OCI-LY7 (cell line): ENCODE data around the gene ULK1. TPM values are rescaled to one million over a fixed set of nuclear protein-coding genes. Genes with fewer than 3 reads are reported as not detected.

Experiments used
- BruUV-seq: library from RNA; stranded (reverse); fragments of 400-500 nt; replicated peaks from 2 replicates; lab custom pipeline; 2021; lab: Mats Ljungman, UMichigan
- CTCF ChIA-PET: fragments of 300-600 bp; sonication (Branson Sonifier 250); formaldehyde crosslinking; loops from one replicate; lab custom pipeline; 2022; ENCODE audit warnings: antibody characterized with exemption; ENCODE audit not compliant: unreplicated experiment; lab: Charles Lee
- POLR2A ChIA-PET: fragments of 300-600 bp; sonication (Branson Sonifier 250); formaldehyde crosslinking; loops from one replicate; lab custom pipeline; 2022; ENCODE audit warnings: antibody characterized with exemption; lab: Charles Lee
- DNase-seq: peaks from one replicate; pipeline ENCODE4 v3.0.0-alpha.2; 2015; ENCODE audit warnings: low spot score
- H2AFZ ChIP-seq: fragments of 200-600 bp; sonication (generic), shearing (Covaris generic); 2 replicates; pipeline ENCODE4 v1.6.1; 2014; ENCODE audit warnings: mild to moderate bottlenecking, antibody characterized with exemption, low read length, moderate library complexity
- H3K27ac ChIP-seq: fragments of 200-600 bp; sonication (generic); 2 replicates; pipeline ENCODE4 v1.5.1; 2014; ENCODE audit warnings: mixed run types, low read depth, mild to moderate bottlenecking, moderate library complexity, low read length, inconsistent platforms; ENCODE audit not compliant: poor library complexity, severe bottlenecking
- H3K36me3 ChIP-seq: fragments of 200-600 bp; sonication (generic); 2 replicates; pipeline ENCODE4 v1.6.1; 2014; ENCODE audit warnings: mild to moderate bottlenecking, antibody characterized with exemption, low read length, moderate library complexity, mixed read lengths; ENCODE audit not compliant: insufficient read depth
- H3K4me1 ChIP-seq: fragments of 200-600 bp; sonication (generic); 2 replicates; pipeline ENCODE4 v1.5.1; 2014; ENCODE audit warnings: mild to moderate bottlenecking, low read length; ENCODE audit not compliant: insufficient read depth, poor library complexity, severe bottlenecking
- H3K4me2 ChIP-seq: fragments of 200-600 bp; sonication (generic); 2 replicates; pipeline ENCODE4 v1.6.1; 2014; ENCODE audit warnings: mild to moderate bottlenecking, low read length
- H3K4me3 ChIP-seq: fragments of 200-600 bp; sonication (generic); 2 replicates; pipeline ENCODE4 v1.5.1; 2014; ENCODE audit warnings: mild to moderate bottlenecking, low read depth, low read length; ENCODE audit not compliant: poor library complexity, severe bottlenecking
- H3K79me2 ChIP-seq: fragments of 200-600 bp; sonication (generic); 2 replicates; pipeline ENCODE4 v1.6.1; 2016; ENCODE audit warnings: low read depth, mild to moderate bottlenecking, low read length, moderate library complexity, mixed read lengths; ENCODE audit not compliant: insufficient read depth
- H3K9me2 ChIP-seq: fragments of 200-600 bp; sonication (generic); 2 replicates; pipeline ENCODE4 v1.6.1; 2016; ENCODE audit warnings: mild to moderate bottlenecking, low read length, mixed read lengths; ENCODE audit not compliant: insufficient read depth
- H3K9me3 ChIP-seq: fragments of 200-600 bp; sonication (generic); 2 replicates; pipeline ENCODE4 v1.6.1; 2014; ENCODE audit warnings: mild to moderate bottlenecking, mixed run types, low read length, mixed read lengths
- H4K20me1 ChIP-seq: fragments of 200-600 bp; sonication (generic); 2 replicates; pipeline ENCODE4 v1.6.1; 2014; ENCODE audit warnings: mild to moderate bottlenecking, antibody characterized with exemption, low read length, moderate library complexity, mixed read lengths; ENCODE audit not compliant: insufficient read depth
- EZH2phosphoT487 ChIP-seq: fragments of 200-600 bp; sonication (generic); IDR thresholded peaks from 2 replicates; pipeline ENCODE4 v1.6.1; 2018; ENCODE audit warnings: low read depth, borderline replicate concordance, mild to moderate bottlenecking, mixed run types, antibody characterized with exemption, low read length, moderate library complexity, mixed read lengths
- intact Hi-C: fragments of 100-400 bp; cut with micrococcal nuclease; formaldehyde crosslinking; loops from one replicate; pipeline ENCODE4 v1.10.0; 2022; ENCODE audit not compliant: unreplicated experiment
- total RNA-seq, 2 experiments: library from RNA; depleted of rRNA in 1 of 2; stranded (reverse); fragments of >200 nt in 1 of 2; shearing (Covaris generic) in 1 of 2; gene quantifications; 2 replicates each; pipeline ENCODE4 v1.2.3, GENCODE V29; 2014 to 2022
- TF ChIP-seq, protein P1 (sequence below): fragments of 200-600 bp; sonication (generic); conservative IDR thresholded peaks from 2 replicates; pipeline ENCODE4 v1.5.1; 2014; ENCODE audit warnings: mild to moderate bottlenecking, antibody characterized with exemption, low read length, moderate library complexity, mixed read lengths

Gene ULK1
- total RNA-seq, 2 experiments from 2014 or later: 4.3 to 15.5 TPM

DNA sequence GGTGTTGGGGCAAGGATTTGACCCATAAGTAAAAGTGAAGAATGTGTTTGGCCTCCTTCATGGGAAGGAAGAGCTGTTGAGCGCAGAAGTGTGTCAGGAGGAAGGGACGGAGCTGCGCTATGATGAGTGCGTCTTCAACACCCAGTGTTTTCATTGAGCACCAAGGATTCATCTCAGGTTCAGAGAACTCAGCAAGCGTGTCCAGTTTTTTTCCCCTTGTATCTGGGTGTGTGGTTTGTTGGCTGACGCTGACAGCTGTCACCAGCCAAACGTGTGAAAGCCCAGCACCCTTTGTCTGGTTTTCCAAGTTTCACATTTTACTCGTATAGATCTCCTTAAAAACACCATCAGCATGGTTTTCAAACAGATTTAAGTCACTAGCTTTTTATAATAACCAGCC, 67.6 kb downstream of the ULK1 start:
- H3K79me2 ChIP-seq: peaks cover 72% of the 10 kb centered on the region
- H3K9me3 ChIP-seq: no peaks in the 10 kb centered on the region
- H4K20me1 ChIP-seq: peaks cover 20% of the 10 kb centered on the region
- peaks cover 48% of the 10 kb centered on the region for H3K36me3 ChIP-seq
- CTCF ChIA-PET: no interaction called here
- POLR2A ChIA-PET: interaction anchor here (0.7 kb wide), 1 partner anchor 23 kb away, joined by 4 read pairs; no protein-coding TSS in a partner anchor
- no peak for DNase-seq
- H3K9me2 ChIP-seq: no peaks in the 10 kb centered on the region
- H3K27ac ChIP-seq: no peak overlapping the region
- H3K4me2 ChIP-seq: no peak overlapping the region
- no TSS peak for BruUV-seq
- no peaks in the 10 kb centered on the region for H3K4me1 ChIP-seq
- no peak overlapping the region for H3K4me3 ChIP-seq
- intact Hi-C loops: no loop called here
- no peak overlapping the region for H2AFZ ChIP-seq
- TF ChIP-seq, protein P1, sequence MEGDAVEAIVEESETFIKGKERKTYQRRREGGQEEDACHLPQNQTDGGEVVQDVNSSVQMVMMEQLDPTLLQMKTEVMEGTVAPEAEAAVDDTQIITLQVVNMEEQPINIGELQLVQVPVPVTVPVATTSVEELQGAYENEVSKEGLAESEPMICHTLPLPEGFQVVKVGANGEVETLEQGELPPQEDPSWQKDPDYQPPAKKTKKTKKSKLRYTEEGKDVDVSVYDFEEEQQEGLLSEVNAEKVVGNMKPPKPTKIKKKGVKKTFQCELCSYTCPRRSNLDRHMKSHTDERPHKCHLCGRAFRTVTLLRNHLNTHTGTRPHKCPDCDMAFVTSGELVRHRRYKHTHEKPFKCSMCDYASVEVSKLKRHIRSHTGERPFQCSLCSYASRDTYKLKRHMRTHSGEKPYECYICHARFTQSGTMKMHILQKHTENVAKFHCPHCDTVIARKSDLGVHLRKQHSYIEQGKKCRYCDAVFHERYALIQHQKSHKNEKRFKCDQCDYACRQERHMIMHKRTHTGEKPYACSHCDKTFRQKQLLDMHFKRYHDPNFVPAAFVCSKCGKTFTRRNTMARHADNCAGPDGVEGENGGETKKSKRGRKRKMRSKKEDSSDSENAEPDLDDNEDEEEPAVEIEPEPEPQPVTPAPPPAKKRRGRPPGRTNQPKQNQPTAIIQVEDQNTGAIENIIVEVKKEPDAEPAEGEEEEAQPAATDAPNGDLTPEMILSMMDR: no peak
- TF ChIP-seq EZH2phosphoT487: no peak

DNA sequence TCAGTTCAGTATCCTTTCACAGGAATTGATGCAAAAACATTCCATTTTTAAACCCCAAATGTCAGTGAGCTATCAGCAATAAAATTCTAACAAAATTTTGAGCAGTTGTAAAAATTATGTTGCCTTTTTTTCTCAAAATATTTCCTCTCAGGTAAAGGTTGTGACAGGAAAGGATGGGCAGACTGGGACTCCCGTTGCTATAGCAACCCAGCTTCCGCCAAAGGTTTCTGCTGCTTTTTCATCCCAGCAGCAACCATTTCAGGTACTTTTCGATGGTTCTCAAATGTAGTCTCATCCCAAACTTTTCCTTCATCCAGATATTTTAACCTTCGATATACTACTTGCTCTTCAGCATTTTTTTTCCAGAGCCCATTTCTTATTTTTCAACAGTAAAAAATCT, 69.0 kb downstream of the ULK1 start:
- intact Hi-C loops: no loop called here
- POLR2A ChIA-PET: interaction anchor here (0.6 kb wide), 1 partner anchor 88 kb away, joined by 5 read pairs; no protein-coding TSS in a partner anchor

DNA sequence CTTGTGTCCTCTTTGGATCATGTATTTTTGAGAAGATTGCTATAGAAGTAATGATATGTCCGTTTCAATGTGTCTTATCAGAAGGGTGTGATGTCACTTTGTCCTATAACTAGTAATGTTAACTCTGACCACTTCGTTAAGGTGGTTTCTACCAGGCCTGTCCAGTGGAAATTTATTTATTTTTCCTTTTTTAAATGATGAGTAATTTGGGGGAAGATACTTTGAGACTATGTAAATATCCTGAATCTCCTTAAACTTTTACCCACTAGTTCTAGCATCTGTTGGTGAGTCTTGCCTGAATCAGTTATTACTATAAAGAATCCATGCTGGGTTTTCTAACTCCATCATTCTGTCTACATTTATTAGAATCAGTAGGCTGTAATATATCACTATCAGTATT, 70.7 kb downstream of the ULK1 start:
- Histone ChIP-seq H3K79me2 (peaks cover 66% of the 10 kb centered on the region), H3K27ac (no peak overlapping the region), H4K20me1 (peaks cover 12% of the 10 kb centered on the region), H3K9me3 (no peaks in the 10 kb centered on the region), H3K36me3 (peaks cover 45% of the 10 kb centered on the region), H3K4me2 (no peak overlapping the region), H3K4me3 (no peak overlapping the region), H3K9me2 (no peaks in the 10 kb centered on the region), H3K4me1 (no peaks in the 10 kb centered on the region), H2AFZ (no peak overlapping the region)
- ChIA-PET POLR2A (no interaction called here), CTCF (no interaction called here)
- intact Hi-C loops: no loop called here
- TF ChIP-seq, protein P1: no peak
- no peak for TF ChIP-seq EZH2phosphoT487
- no TSS peak for BruUV-seq
- DNase-seq: no peak

More for the DNA sequence above, 69.0 kb downstream of the ULK1 start:
- H4K20me1 ChIP-seq: peaks cover 16% of the 10 kb centered on the region
- H3K27ac ChIP-seq: no peak overlapping the region
- H2AFZ ChIP-seq: no peak overlapping the region
- peaks cover 48% of the 10 kb centered on the region for H3K36me3 ChIP-seq
- CTCF ChIA-PET: no interaction called here
- H3K4me1 ChIP-seq: no peaks in the 10 kb centered on the region
- no TSS peak for BruUV-seq
- no peak for DNase-seq
- H3K4me2 ChIP-seq: no peak overlapping the region
- H3K9me2 ChIP-seq: no peaks in the 10 kb centered on the region
- peaks cover 68% of the 10 kb centered on the region for H3K79me2 ChIP-seq
- H3K4me3 ChIP-seq: no peak overlapping the region
- TF ChIP-seq EZH2phosphoT487: no peak
- TF ChIP-seq, protein P1: no peak
- no peaks in the 10 kb centered on the region for H3K9me3 ChIP-seq
